Mesothelial cell of epicardium (in vitro differentiated cells): ENCODE measurements around the gene PKNOX1. TPM values are rescaled to one million over a fixed set of nuclear protein-coding genes. Genes with fewer than 3 reads are reported as not detected.

Experiments
- DNase-seq, 2 experiments: peaks; one replicate each; pipeline ENCODE4 v3.0.0; 2021; ENCODE audit warnings: low spot score in 2 of 2; ENCODE audit not compliant: unreplicated experiment in 2 of 2
- H3K27ac Mint-ChIP-seq: 2 replicates; pipeline ENCODE4 v1.8.0; 2021; ENCODE audit warnings: mixed read lengths
- H3K27me3 Mint-ChIP-seq: 2 replicates; pipeline ENCODE4 v1.8.0; 2021; ENCODE audit warnings: low read depth, mixed read lengths
- H3K36me3 Mint-ChIP-seq: 2 replicates; pipeline ENCODE4 v1.8.0; 2021; ENCODE audit warnings: mixed read lengths
- H3K4me1 Mint-ChIP-seq: 2 replicates; pipeline ENCODE4 v1.8.0; 2021; ENCODE audit warnings: mixed read lengths
- H3K4me3 Mint-ChIP-seq: 2 replicates; pipeline ENCODE4 v1.8.0; 2021; ENCODE audit warnings: mild to moderate bottlenecking, moderate library complexity, mixed read lengths
- H3K9me3 Mint-ChIP-seq: 2 replicates; pipeline ENCODE4 v1.8.0; 2021; ENCODE audit warnings: mixed read lengths
- CTCF ChIP-seq: fragments of 200-600 bp; sonication (generic); IDR thresholded peaks from one replicate; pipeline ENCODE4 v1.5.0; 2021; ENCODE audit warnings: antibody characterized with exemption; ENCODE audit not compliant: unreplicated experiment
- total RNA-seq: library from RNA; stranded (reverse); gene quantifications from 3 replicates; pipeline ENCODE4 v1.2.1, GENCODE V29; 2021

The PKNOX1 gene
- total RNA-seq, 1 donor from 2014 or later, result 31.9 TPM

DNA sequence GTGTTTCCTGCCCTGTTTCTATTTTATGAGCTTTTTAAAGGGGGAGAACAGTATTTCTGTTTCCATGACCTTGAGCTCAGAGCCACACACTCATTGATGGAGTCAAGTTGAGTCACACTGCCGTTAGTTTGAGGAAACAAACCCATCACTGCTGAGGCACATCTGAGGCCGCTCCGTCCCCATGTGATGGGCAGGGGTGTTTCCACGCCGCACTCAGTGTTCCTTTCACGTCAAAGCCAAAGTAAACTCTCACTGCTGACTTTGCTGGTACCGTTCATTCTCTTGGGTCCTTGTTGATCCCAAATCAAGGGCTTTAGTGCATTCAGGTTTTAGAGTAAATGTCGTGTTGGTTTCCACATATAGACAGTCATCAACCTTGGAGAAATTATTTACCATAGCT lies 48.8 kb downstream of the PKNOX1 start:
- H3K27ac Mint-ChIP-seq, result no peak overlapping the region
- H3K4me3 Mint-ChIP-seq, result no peak overlapping the region
- no peaks in the 10 kb centered on the region for H3K9me3 Mint-ChIP-seq
- H3K36me3 Mint-ChIP-seq, result peaks cover 23% of the 10 kb centered on the region
- TF ChIP-seq CTCF, result no peak
- H3K27me3 Mint-ChIP-seq, result no peaks in the 10 kb centered on the region
- H3K4me1 Mint-ChIP-seq, result peaks cover 6% of the 10 kb centered on the region
- DNase-seq, result no peak

DNA sequence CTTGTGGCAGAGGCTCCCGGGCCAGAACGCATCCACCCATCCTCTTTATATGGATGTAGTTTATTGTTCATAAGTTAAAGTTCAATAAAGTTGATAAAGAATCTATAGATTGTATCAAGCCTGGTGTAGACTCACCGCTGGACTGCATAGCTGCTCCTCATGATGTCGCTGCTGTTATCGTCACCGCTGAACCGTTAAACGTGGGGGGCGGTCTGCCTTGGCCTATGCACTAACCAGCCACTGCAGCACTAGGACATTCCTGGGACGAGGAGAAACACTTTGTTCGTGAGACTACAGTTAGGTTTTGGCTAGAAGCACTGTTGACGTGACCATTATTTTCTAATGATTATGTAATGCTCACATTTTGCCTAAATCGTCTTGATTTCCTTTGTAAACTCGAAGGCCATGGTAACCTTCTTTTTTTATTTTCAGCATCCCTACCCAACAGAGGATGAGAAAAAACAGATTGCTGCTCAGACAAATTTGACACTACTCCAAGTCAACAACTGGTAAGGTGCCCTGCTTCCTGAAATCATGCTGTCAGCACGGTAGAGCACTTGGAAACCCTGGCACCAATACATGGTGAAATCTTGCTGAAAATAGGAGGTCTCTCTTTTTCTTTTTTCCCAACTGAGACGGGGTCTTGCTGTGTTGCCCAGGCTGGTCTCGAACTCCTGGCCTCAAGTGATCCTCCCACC lies 50.2 kb downstream of the PKNOX1 start:
- H3K27me3 Mint-ChIP-seq, result no peaks in the 10 kb centered on the region
- DNase-seq, result no peak
- H3K4me3 Mint-ChIP-seq, result no peak overlapping the region
- H3K36me3 Mint-ChIP-seq, result peaks cover 27% of the 10 kb centered on the region
- H3K9me3 Mint-ChIP-seq, result no peaks in the 10 kb centered on the region
- peaks cover 6% of the 10 kb centered on the region for H3K4me1 Mint-ChIP-seq
- no peak overlapping the region for H3K27ac Mint-ChIP-seq
- TF ChIP-seq CTCF, result no peak

DNA sequence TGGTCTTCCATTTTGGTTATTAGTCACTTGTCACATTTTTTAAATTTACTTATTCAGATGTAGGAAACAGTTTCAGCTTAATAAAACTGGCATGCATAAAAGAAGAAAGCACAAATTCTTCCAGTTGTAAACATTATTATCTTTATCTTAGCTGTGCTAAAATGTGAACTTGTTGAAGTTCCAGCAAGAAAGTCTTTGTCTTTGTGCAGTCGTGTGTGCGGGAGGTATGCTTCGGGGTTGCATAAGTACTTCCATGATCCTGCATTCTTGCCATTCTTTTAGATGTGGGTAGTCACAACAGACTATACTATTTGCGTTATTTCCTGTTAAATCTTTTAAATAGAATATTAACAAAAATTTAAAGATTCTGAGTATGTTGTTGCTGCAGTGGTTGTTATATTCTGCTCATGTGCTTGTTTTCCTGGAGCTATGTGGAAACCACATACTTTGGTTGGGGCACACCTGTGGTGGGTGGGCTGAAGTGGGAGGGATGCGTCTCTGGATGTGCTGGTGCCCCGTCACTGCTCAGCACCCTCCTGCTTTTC lies 51.3 kb downstream of the PKNOX1 start:
- Mint-ChIP-seq H3K27me3 (no peaks in the 10 kb centered on the region), H3K9me3 (no peaks in the 10 kb centered on the region), H3K36me3 (peaks cover 29% of the 10 kb centered on the region), H3K27ac (peak overlapping the region; percentile 93), H3K4me3 (no peak overlapping the region), H3K4me1 (peaks cover 6% of the 10 kb centered on the region)
- no peak for TF ChIP-seq CTCF
- DNase-seq, result no peak

GRCh38 chr21:43027846-43028731 lies 53.7 kb downstream of the PKNOX1 start:
- Mint-ChIP-seq H3K4me1 (peaks cover 6% of the 10 kb centered on the region), H3K9me3 (no peaks in the 10 kb centered on the region), H3K36me3 (peaks cover 26% of the 10 kb centered on the region), H3K27ac (no peak overlapping the region), H3K4me3 (no peak overlapping the region), H3K27me3 (no peaks in the 10 kb centered on the region)
- no peak for TF ChIP-seq CTCF
- DNase-seq, result no peak

- no peak for DNase-seq
- Mint-ChIP-seq H3K4me1 (peaks cover 6% of the 10 kb centered on the region), H3K4me3 (no peak overlapping the region), H3K9me3 (no peaks in the 10 kb centered on the region), H3K36me3 (peaks cover 24% of the 10 kb centered on the region), H3K27me3 (no peaks in the 10 kb centered on the region), H3K27ac (no peak overlapping the region)
- no peak for TF ChIP-seq CTCF
These were observed 55.4 kb downstream of the PKNOX1 start for GRCh38 chr21:43029785-43030184.
